ENCODE data around the gene TIPRL. TPM values are rescaled to one million over a fixed set of nuclear protein-coding genes. Genes with fewer than 3 reads are reported as not detected.

TIPRL gene
- total RNA-seq, 1 donor from 2014 or later: 30.9 TPM

GRCh38 chr1:168217664-168218063 is 38.9 kb downstream of the TIPRL start:
- no peak for ATAC-seq

DNA sequence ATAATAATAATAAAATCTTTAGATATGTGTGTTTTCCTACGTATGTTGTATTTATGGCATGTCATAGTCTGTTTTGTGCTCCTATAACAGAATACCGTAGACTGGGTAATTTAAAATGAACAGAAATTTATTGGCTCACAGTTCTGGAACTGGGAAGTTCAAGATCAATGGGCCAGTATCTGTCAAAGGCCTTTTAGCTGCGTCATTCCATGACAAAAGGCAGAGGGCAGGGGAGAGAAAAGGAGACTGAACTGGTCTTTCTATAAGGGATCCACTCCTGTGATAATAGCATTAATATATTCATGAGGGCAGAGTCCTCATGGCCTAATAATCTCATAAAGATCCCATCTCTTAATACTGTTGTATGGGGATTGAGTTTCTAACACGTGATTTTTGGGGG is 39.9 kb downstream of the TIPRL start:
- ATAC-seq: no peak

- ATAC-seq: no peak
Observed at GRCh38 chr1:168220470-168220871, 41.7 kb downstream of the TIPRL start.

DNA sequence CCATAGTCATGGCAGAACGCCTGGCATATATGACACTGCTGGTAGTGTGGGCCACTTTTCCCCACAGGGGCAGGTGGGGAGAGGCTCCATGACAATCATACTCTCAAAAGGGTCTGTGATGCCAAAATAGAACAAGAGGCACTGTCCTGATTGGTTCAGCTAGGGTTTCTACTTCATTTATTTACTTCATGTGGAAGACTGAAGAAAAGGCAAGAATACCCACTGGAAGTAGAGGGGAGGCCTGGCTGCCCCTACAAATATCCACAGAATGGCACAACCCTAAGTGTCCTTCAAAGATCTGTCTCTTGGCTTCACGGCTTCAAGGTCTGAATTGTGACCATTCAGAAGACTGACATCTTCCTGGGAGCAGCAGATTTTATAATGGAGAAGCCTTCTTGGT is 42.5 kb downstream of the TIPRL start:
- ATAC-seq: no peak

DNA sequence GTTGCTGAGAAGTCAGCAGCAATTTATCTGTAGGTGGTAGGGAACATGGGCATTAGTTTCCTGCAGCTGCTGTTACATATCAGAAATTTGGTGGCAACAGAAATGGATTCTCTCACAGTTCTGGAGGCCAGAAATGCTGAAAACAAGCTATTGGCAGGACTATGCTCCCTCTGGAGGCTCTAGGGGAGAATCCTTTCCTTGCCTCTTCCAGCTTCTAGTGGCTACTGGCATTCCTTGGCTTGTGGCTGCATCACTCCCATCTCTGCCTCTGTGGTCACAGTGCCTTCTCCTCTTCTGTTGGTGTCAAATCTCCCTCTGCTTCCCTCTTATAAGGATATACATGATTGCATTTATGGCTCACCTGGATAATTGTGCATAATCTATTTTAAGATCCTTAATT is 44.5 kb downstream of the TIPRL start:
- ATAC-seq: no peak

GRCh38 chr1:168223681-168224540 is 45.1 kb downstream of the TIPRL start:
- ATAC-seq: peak; percentile 34

DNA sequence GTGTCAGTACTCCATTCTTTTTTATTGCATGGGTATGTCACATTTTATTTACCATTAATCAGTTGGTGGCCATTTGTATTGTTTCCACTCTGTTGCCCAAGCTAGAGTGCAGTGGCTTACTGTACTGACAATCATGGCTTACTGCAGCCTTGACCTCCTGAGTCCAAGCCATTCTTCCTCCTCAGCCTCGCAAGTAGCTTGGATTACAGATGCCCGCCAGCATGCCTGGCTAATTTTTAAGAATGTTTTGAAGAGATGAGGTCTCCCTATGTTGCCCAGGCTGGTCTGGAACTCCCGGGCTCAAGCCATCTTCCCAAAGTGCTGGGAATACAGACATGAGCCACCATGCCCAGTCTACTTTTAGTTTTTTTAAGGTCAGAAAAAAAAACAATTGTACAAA is 46.2 kb downstream of the TIPRL start:
- ATAC-seq: no peak

- ATAC-seq: peak; percentile 91
Observed at GRCh38 chr1:168225476-168226190, 46.9 kb downstream of the TIPRL start, which contains the start of gene SFT2D2. SFT2D2 (plus strand) TSS chr1:168226004; CDS start chr1:168226080, 76 bp downstream.

DNA sequence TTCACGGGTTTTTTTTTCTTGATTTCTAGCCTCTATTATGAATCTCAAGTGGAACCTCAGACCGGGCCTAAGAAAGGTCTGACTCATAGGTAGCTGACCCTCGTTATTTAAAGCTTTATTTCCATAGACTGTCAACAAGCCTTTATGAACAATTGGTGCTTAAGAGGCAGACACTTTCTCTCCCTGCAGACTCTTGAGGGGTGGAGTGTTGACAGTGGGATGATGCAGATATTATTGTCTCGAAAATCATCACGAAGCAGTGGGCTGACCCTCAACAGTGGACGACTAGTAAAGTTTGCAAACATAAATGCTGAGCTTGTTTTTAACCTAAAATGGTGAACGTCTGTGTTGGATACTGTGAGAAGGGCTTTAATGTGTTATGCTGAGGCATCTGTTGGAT is 48.9 kb downstream of the TIPRL start:
- ATAC-seq: no peak

- ATAC-seq: peak; percentile 42
Observed at GRCh38 chr1:168229893-168230292, 51.1 kb downstream of the TIPRL start.

DNA sequence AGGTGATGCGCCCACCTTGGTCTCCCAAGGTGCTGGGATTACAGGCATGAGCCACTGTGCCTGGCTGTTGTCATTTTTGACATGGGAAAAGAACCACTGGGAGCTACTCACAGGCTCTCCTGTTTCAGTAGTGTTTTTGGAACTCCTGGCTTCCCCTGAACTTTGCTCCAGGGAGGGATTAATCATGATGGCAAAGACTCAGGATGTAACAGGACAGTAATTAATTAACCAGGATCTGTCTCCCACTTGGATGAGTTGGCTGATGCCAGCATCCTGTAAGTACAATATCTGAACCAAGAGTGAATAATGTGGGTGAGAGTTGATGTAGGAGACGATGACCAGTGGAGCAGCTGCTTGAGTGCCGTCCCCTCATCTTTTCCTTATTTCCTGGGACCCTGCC is 51.9 kb downstream of the TIPRL start:
- no peak for ATAC-seq

- ATAC-seq: peak; percentile 73
Observed at GRCh38 chr1:168234846-168235547, 56.2 kb downstream of the TIPRL start.

DNA sequence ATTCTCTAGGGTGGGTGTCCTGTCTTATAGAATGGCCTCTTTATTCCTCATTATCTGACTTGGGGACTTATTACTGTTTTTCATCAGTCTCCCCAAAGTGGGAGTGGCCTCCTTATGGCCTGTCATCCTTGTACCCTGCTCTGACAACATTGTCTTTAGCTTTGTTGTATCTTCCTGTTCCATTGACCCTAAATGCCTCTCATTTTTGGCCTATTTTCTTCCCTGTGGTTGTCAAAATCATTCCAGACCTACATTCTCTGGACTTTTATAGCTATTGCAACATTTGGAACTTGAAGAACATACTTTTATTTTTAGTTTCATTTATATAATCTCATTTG is 56.8 kb downstream of the TIPRL start:
- no peak for ATAC-seq

DNA sequence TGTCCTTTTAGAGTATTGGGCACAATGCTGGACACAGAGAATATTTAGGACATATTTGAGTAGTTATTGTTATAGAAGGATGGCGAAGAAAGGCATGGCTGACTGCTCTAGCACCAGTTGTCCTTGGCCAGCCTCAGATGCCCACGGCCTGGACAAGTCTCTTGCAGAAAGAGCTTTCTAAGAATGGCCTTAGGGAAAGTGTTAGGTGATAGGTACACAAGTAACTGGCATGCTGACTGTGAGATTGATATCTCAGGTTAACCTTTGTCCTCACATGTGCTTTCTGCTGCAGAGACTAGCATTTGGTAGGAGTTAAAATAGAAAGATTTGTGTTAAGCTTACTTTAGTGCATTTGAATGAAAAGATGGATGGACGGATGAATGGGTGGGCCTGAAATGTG is 57.2 kb downstream of the TIPRL start:
- ATAC-seq: no peak

- ATAC-seq: no peak
Observed at GRCh38 chr1:168236836-168237611, 58.3 kb downstream of the TIPRL start.

GRCh38 chr1:168243198-168243597 is 64.4 kb downstream of the TIPRL start:
- ATAC-seq: peak; percentile 39

DNA sequence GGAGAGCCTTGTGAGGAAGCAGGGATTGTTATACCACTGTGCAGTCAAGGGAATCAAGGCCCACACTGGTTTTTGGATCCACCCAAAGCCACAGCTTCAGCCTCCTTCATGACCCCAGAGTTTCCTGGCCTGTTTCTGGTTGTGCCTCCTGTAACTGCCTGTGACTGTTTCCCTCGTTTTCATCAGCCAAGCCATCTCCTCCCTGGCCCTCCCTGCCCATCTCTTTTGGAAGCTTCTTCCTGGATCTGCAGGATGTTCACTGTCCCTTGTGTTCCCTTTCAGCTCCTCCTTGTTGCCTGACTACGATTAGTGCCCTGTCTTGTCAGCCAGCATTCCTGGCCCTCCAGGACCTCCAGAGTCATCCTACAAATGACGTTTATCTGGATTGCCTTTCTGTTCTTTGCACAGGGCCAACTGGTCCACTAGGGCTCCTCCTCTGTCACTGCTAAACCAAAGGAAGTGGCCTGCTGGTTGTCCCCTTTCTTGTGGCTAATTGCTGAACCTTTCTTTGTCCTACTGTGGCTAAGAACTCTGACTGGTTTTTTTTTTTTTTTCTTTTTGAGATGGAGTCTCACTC is 65.0 kb downstream of the TIPRL start:
- no peak for ATAC-seq

- ATAC-seq: no peak
Observed at GRCh38 chr1:168245042-168245441, 66.3 kb downstream of the TIPRL start.

DNA sequence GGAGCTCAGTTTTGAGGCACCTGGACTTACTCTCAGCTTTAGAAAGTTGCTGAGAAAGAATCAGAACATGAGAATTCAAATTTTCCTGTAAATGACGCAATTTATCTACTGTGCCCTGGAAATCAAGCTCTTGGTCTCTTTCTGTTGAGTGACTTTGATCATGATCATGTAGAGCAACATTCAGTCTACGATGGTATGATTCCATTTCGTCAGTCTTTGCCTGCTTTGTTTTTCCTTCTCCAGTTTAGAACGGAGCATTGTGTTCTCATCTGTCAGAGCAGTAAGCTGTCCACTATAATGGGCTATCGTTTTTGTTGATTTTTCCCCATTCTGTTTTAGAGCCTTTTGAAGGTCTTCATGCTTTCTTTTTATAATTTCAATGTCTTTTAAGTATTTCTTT is 67.7 kb downstream of the TIPRL start:
- no peak for ATAC-seq
